Thymus (tissue), 11 donors: ENCODE measurements around the gene SPTBN5. TPM values are rescaled to one million over a fixed set of nuclear protein-coding genes. Genes with fewer than 3 reads are reported as not detected.

Experiments
- DNase-seq, 9 donors: peaks; one replicate each; pipeline ENCODE4 v3.0.0-alpha.2; 2013; ENCODE audit warnings: low spot score in 9 of 9, low read depth in 6 of 9, missing footprints in 1 of 9
- H3K27ac ChIP-seq, 2 donors: one replicate each; pipeline ENCODE4 v1.5.1; 2013; ENCODE audit warnings: control low read depth in 1 of 2, low read depth in 1 of 2, low read length in 1 of 2, mild to moderate bottlenecking in 1 of 2, moderate library complexity in 1 of 2
- H3K27me3 ChIP-seq, 2 donors: one replicate each; pipeline ENCODE4 v1.5.1; 2013; ENCODE audit warnings: low read length in 1 of 2; ENCODE audit not compliant: control insufficient read depth in 2 of 2, insufficient read depth in 1 of 2
- H3K36me3 ChIP-seq, 2 donors: one replicate each; pipeline ENCODE4 v1.5.1; 2013; ENCODE audit warnings: low read length in 1 of 2, mild to moderate bottlenecking in 1 of 2, moderate library complexity in 1 of 2; ENCODE audit not compliant: control insufficient read depth in 2 of 2, insufficient read depth in 2 of 2
- H3K4me1 ChIP-seq, 2 donors: one replicate each; pipeline ENCODE4 v1.5.1; 2013; ENCODE audit warnings: low read length in 2 of 2; ENCODE audit not compliant: control insufficient read depth in 2 of 2, insufficient read depth in 2 of 2
- H3K4me3 ChIP-seq, 2 donors: one replicate each; pipeline ENCODE4 v1.5.1; 2013; ENCODE audit warnings: low read length in 2 of 2, control low read depth in 1 of 2, mild to moderate bottlenecking in 1 of 2
- H3K9me3 ChIP-seq, 2 donors: one replicate each; pipeline ENCODE4 v1.5.1; 2013; ENCODE audit warnings: low read length in 1 of 2, mild to moderate bottlenecking in 1 of 2; ENCODE audit not compliant: control insufficient read depth in 2 of 2, insufficient read depth in 1 of 2
- WGBS: extraction: QIAGEN DNeasy Blood & Tissue Kit; methylation state at CpG from one replicate; pipeline ENCODE4 v1.1.7; 2013; 5-methylcytosine and 5-hydroxymethylcytosine counted together
- polyA plus RNA-seq: library from polyadenylated mRNA; stranded (reverse); fragments of 200-250 nt; gene quantifications from one replicate; pipeline ENCODE4 v1.2.3, GENCODE V29; 2013
- total RNA-seq: library from RNA; stranded (reverse); fragments of 120-200 nt; gene quantifications from one replicate; pipeline ENCODE4 v1.2.4, GENCODE V29; 2013
- donor health status: healthy.

SPTBN5 gene
- total and polyA plus RNA-seq, 2 donors: 0.57 to 1.6 TPM

DNA sequence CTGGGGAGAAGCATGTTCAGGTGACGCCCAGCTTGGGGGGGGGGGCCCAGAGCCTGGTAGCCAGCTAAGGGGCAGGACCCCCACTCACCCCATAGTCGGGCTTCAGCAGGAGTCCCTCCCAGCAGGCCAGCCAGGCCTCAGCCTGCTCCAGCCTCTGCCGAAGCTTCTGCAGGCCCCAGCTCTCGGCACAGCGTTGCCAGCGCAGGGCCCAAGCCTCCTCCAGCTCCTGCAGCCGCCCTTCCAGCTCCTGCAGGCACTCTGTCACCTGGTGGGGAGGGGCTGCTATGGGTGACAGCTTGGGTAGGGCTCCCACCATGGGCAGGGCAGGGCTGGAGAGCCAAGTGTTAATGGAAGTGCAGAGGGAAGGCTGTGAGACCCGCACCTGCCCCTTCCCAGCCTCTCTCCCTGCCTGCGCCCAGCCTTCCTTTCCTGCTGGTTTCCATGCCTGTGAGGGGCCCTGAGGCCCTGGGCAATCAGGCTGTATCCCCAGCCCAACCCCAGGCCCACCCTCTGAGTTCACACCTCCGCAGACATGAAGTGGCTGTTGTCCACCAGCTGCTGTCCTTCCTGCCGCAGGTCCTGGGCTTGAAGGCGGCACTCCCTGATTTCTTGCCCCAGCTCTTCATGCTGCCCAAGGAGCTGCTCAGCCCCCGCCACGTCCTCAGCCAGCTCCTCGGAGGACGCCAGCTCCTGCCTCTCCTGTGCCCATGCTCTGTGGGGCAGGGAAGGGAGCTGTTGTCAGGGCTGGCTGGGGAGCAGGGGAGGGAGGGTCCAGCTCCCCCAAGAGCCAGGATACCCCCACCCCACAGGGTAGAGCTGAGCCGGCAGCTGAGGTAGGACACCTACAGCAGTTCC, 40.9 kb downstream of the SPTBN5 start:
- H3K36me3 ChIP-seq: peaks cover 5 to 14% of the 10 kb centered on the region in 2 donors
- no peaks in the 10 kb centered on the region for H3K9me3 ChIP-seq
- H3K4me3 ChIP-seq: no peak overlapping the region
- peaks cover 0 to 2% of the 10 kb centered on the region in 2 donors for H3K27me3 ChIP-seq
- no peak for DNase-seq
- H3K4me1 ChIP-seq: peaks cover 0 to 10% of the 10 kb centered on the region in 2 donors
- no peak overlapping the region for H3K27ac ChIP-seq
- 94% methylated on average over 17 of the region's 17 CpGs for WGBS

DNA sequence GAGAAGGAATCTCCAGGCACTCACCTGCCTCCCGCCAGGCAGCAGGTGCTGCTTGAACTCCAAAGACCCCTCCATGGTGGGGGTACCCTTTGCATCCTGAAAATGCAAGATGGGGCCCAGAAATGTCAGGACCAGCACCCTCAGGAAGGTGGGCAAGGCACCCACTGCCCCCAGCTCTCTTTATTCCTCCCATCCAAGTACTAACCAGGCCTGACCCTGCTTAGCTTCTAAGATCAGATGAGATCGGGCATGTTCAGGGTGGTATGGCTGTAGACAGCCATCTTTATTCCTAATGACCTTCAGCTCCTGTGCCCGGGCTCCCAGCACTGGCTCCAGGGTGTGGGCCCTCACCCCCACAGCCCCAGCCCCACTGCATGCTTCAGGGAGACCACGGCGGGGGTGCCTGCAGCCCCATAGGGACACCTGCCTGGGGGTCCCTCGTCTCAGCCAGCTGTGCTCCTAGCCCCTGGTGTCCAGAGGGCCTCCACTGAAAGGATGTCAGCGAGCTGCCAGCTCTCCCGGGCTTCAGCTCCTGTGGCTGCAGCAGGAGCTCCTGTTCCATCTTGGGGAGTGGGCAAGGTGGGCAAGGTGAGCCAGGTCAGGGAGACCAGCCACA, 42.0 kb downstream of the SPTBN5 start:
- H3K9me3 ChIP-seq: no peaks in the 10 kb centered on the region
- H3K36me3 ChIP-seq: peaks cover 14 to 25% of the 10 kb centered on the region in 2 donors
- no peak overlapping the region for H3K27ac ChIP-seq
- H3K4me1 ChIP-seq: peaks cover 0 to 10% of the 10 kb centered on the region in 2 donors
- no peak overlapping the region for H3K4me3 ChIP-seq
- WGBS: 91% methylated on average over 8 of the region's 8 CpGs
- no peak for DNase-seq
- H3K27me3 ChIP-seq: peaks cover 0 to 2% of the 10 kb centered on the region in 2 donors

DNA sequence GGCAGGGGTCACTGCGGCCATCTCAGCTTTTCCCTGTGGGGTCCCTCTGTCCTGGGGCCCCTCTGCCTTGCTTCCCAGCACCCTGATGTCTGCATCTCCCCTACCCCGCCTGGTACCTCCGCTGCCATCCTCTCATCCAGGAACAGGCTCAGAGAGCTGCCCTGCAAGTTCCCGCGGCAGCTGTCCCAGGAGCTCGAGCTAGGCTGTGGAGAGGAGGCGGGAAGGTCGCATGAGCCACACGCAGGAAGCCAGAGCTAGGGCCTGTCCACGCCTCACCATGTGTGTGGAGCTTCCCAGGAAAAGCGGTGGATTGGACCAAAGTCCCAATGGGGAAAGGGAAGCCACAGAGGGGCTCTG, 42.7 kb downstream of the SPTBN5 start:
- 65% methylated on average over 11 of the region's 11 CpGs for WGBS
- Histone ChIP-seq H3K4me1 (peaks cover 0 to 7% of the 10 kb centered on the region in 2 donors), H3K27me3 (peaks cover 0 to 2% of the 10 kb centered on the region in 2 donors), H3K36me3 (peaks cover 18 to 32% of the 10 kb centered on the region in 2 donors), H3K9me3 (no peaks in the 10 kb centered on the region), H3K27ac (no peak overlapping the region), H3K4me3 (no peak overlapping the region)
- DNase-seq: no peak

DNA sequence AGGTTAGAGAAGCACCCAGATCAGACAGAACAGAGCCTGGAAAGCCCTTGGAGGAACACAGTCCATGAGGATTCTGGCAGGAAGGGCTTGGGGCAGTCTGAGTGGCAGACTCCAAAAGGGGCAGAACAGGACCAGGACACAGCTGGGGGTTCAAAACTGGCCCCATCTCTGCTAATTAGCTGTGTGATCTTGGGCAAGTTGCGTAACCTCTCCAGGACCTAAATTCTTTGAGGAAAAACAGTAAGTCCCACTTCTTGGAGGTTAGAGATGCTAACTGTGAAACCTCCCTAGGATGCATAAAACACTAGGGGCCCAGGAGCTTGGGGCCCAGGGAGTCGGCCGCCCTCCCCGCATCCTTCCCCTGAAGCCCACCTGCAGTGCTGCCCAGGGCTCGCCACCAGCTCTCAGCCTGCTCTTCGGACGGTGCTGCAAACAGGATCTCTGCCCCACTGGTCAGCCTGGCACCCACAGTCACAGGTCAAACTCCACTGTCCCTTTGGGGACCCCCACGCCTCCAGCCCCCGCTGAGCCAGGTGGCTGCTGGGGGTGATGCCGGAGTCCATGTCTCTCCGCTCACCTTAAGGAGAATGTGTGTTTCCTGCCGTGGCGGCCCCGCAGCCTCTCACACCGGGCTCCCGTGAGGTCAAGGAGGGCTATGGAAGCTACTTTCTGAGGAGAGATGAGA, 43.2 kb downstream of the SPTBN5 start:
- no peak for DNase-seq
- Histone ChIP-seq H3K9me3 (no peaks in the 10 kb centered on the region), H3K27me3 (peaks cover 0 to 2% of the 10 kb centered on the region in 2 donors), H3K27ac (no peak overlapping the region), H3K36me3 (peaks cover 22 to 37% of the 10 kb centered on the region in 2 donors), H3K4me1 (peaks cover 0 to 5% of the 10 kb centered on the region in 2 donors), H3K4me3 (no peak overlapping the region)
- WGBS: 84% methylated on average over 16 of the region's 16 CpGs

DNA sequence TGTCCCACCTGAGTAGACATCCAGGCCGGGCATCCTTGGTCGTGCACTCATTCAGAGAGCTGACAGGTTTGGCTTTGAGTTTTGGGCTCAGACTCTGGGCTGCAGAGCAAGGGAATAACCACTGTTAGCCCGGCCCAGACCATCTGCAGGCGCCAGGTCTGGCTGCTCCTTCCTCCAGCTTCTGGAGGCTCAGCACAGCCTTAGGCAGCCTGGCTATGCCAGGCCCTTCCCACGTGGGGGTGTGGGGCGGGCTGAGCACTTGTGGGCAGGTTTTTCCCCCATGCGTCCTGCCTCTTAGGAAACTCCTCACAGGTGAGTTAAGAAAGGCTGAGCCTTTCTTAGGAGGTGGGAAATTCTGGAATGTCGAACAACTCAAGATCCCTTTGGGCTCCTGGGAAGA, 44.0 kb downstream of the SPTBN5 start:
- Histone ChIP-seq H3K4me1 (peaks cover 0 to 3% of the 10 kb centered on the region in 2 donors), H3K4me3 (no peak overlapping the region), H3K27me3 (peaks cover 0 to 2% of the 10 kb centered on the region in 2 donors), H3K9me3 (no peaks in the 10 kb centered on the region), H3K27ac (no peak overlapping the region), H3K36me3 (peaks cover 23 to 43% of the 10 kb centered on the region in 2 donors)
- DNase-seq: no peak
- WGBS: 83% methylated on average over 8 of the region's 8 CpGs

DNA sequence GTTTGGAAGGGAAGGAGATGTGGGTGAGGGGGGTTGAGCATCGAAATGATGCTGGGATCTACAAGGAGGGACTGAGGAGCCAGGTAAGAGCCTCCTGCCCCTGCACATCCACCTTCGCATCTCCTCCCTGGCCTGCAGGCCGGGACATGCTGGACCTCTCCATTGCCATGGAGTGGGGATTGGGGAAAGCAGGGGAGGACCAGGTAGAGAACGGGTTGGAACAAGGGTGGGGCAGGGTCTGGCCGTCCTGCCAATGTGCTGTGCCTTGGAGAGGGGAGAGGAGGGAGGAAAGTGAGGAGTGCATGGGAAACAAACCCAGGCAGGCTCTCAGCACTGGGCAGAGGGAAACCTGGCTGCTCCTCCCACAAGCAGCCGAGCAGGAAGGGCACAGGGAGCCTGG, 44.6 kb downstream of the SPTBN5 start:
- H3K27me3 ChIP-seq: peaks cover 0 to 2% of the 10 kb centered on the region in 2 donors
- H3K4me3 ChIP-seq: no peak overlapping the region
- no peak overlapping the region for H3K27ac ChIP-seq
- DNase-seq: no peak
- H3K9me3 ChIP-seq: no peaks in the 10 kb centered on the region
- H3K4me1 ChIP-seq: no peaks in the 10 kb centered on the region
- 94% methylated on average over 6 of the region's 6 CpGs for WGBS
- peaks cover 28 to 46% of the 10 kb centered on the region in 2 donors for H3K36me3 ChIP-seq

DNA sequence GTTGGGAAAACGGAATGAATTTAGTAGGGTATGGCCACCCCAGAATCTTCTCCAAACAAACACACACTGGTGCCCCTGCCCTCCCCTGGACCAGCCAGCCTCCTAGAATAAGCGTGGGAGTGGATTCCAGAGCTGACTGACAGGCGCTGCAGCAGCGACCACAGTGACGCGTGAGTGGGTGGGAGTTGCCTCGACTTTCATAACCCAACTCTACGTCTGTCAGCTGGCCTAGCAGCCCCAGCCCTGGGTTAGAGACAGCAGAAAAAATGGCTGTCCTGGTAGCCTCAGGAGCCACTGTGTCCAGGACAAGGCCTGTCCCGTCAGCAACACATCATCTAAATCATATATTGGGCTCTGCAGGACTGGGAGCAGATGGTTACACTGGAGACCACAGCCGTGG, 45.2 kb downstream of the SPTBN5 start:
- Histone ChIP-seq H3K4me3 (no peak overlapping the region), H3K4me1 (no peaks in the 10 kb centered on the region), H3K27ac (no peak overlapping the region), H3K9me3 (no peaks in the 10 kb centered on the region), H3K36me3 (peaks cover 28 to 46% of the 10 kb centered on the region in 2 donors), H3K27me3 (peaks cover 0 to 2% of the 10 kb centered on the region in 2 donors)
- no peak for DNase-seq
- 94% methylated on average over 10 of the region's 10 CpGs for WGBS

DNA sequence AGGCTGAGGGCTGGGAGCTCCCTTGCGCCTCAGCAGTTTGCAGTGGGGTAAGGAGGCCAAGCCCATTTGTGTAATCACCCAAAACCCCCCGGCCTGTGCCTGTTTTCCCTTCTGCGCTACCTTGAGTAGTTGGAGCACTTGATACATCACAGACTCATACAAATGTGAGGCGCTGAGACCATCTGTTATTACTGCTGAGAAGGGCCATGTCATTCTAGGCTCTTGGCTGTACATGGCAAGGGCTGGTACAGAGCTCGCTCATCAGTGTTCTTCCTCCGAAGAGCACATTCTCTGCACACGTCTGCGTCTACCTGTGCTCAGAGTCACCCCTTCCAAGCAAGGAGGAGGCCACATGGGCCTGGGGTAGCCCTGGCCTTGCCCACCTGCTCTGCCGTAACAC, 45.9 kb downstream of the SPTBN5 start:
- Histone ChIP-seq H3K27ac (no peak overlapping the region), H3K27me3 (peaks cover 0 to 2% of the 10 kb centered on the region in 2 donors), H3K4me1 (no peaks in the 10 kb centered on the region), H3K9me3 (no peaks in the 10 kb centered on the region), H3K36me3 (peaks cover 28 to 46% of the 10 kb centered on the region in 2 donors), H3K4me3 (no peak overlapping the region)
- no peak for DNase-seq
- 98% methylated on average over 9 of the region's 9 CpGs for WGBS

DNA sequence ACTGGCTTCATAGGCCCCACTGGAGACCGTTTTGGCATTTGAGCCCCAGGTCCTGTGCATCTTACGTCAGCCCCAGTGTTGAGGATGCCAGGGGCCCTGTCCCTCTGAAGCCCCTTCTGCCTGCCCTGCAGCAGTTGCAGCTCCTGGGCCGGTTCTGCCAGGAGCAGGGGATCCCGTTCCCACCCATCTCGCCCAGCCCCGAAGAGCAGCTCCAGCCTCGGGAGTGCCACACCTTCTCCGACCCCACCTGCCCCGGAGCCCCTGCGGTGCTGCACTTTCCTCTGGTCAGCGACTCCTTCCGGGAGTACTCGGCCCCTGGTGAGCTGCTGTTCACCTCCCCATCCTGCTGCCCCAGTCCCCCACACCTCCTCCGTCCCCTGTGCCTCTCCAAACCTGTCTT, 46.6 kb downstream of the SPTBN5 start:
- Histone ChIP-seq H3K4me1 (no peaks in the 10 kb centered on the region), H3K27ac (no peak overlapping the region), H3K4me3 (no peak overlapping the region), H3K9me3 (no peaks in the 10 kb centered on the region), H3K36me3 (peaks cover 31 to 46% of the 10 kb centered on the region in 2 donors), H3K27me3 (peaks cover 0 to 2% of the 10 kb centered on the region in 2 donors)
- 99% methylated on average over 14 of the region's 14 CpGs for WGBS
- DNase-seq: no peak
